Pancreas (tissue), 10 donors: ENCODE data around the gene GET4. TPM values are rescaled to one million over a fixed set of nuclear protein-coding genes. Genes with fewer than 3 reads are reported as not detected.

ENCODE experiments used
- ATAC-seq, 4 donors: fragments of 200-7000 bp; cut with Tn5 transposase; one replicate each; pipeline versions ENCODE4 v1.8.0 to v1.9.1; 2020; ENCODE audit warnings: mild to moderate bottlenecking in 4 of 4, moderate library complexity in 4 of 4
- DNase-seq, 6 donors: peaks; one replicate each; pipeline ENCODE4 v3.0.0-alpha.2; 2020
- FAIRE-seq: peaks from 2 replicates; lab custom pipeline; 2012; peaks lifted over from hg19 to GRCh38; lab: Jason Lieb, UNC
- H3K27ac ChIP-seq, 4 donors: fragments of 200-600 bp; sonication (generic); 1 replicate in 3 of 4; 2 replicates in 1 of 4; pipeline versions ENCODE4 v1.5.0 to v1.8.0; 2020
- H3K27me3 ChIP-seq, 4 donors: fragments of 200-600 bp; one replicate each; pipeline ENCODE4 v1.8.0; 2021
- H3K36me3 ChIP-seq, 3 donors: fragments of 200-600 bp; sonication (generic) in 1 of 3; one replicate each; pipeline versions ENCODE4 v1.5.0 to v1.8.0; 2020 to 2021
- H3K4me1 ChIP-seq, 3 donors: fragments of 200-600 bp; one replicate each; pipeline ENCODE4 v1.8.0; 2021
- H3K4me3 ChIP-seq, 4 donors: fragments of 200-600 bp; sonication (generic) in 2 of 4; one replicate each; pipeline versions ENCODE4 v1.5.0 to v1.8.0; 2020 to 2021
- H3K9me3 ChIP-seq, 4 donors: fragments of 200-600 bp; one replicate each; pipeline ENCODE4 v1.8.0; 2021
- WGBS, 2 donors: extraction: QIAGEN DNeasy Blood & Tissue Kit; methylation state at CpG; one replicate each; pipeline ENCODE4 v1.1.7; 2013; 5-methylcytosine and 5-hydroxymethylcytosine counted together
- intact Hi-C, 3 donors: fragments of 100-400 bp; cut with DNase I; formaldehyde crosslinking; loops; one replicate each; pipeline versions ENCODE4 v1.11.1 to v1.14.2; 2022
- polyA plus RNA-seq, 2 donors: library from polyadenylated mRNA; stranded (reverse); fragments of 200-250 nt; gene quantifications; one replicate each; pipeline ENCODE4 v1.2.3, GENCODE V29; 2013
- total RNA-seq, 6 donors: library from RNA; stranded (reverse); fragmentation: NEBNext Ultra II Directional in 4 of 6; extraction: Animal tissue kit (Norgen Biotek cat#: 25700) in 4 of 6; gene quantifications; one replicate each; pipeline versions ENCODE4 v1.2.1 to v1.2.4, GENCODE V29; 2021 to 2023
- TF ChIP-seq, protein P1 (sequence below), 4 donors: fragments of 200-600 bp; sonication (generic) in 3 of 4; IDR thresholded peaks; one replicate each; pipeline versions ENCODE4 v1.5.0 to v1.8.0; 2021; ENCODE audit warnings: antibody characterized with exemption in 4 of 4
- donor health status: healthy with polysubstance abuse.
- donor health status: DM: no; HTN: no; CAD: no; lungs with moderate emphysema.
- donor health status: DM: no; HTN: no; CAD: no.
- donor health status: control.
- donor health status: control.
- donor health status: Bipolar disorder and iron deficiency.
- donor health status: DM: yes; HTN: yes; CAD: no.
- donor health status: DM: no; HTN: no; CAD: no.
- donor health status: DM: no; HTN: no; CAD: no.
- donor health status: DM: yes; HTN: yes; CAD: no.

Gene GET4
- total and polyA plus RNA-seq, 8 donors: 13.1 to 94.5 (median 21.4) TPM

DNA sequence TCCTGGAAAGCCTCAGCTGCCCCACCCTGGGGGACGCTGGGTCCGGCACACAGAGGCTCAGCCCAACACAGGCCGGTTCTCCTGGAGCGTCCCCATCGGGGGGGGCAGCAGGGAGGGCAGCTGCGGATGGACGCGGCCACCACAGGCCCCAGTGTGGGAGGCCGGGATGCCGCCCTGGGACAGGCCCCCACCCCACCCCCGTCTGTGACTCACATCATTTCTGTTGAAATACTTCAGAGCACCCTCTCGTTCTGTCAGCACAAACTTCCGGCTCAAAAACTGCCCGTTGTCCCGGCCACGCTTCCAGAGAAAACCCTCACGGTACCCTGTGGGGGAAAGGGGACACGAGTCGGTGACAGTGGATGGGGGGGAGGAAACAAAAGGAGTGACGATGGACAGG lies 28.5 kb downstream of the GET4 start:
- FAIRE-seq: no peak
- intact Hi-C loops: loop anchor here in 1 of 3 donors (10.0 kb wide), 2 partner anchors 50 to 150 kb away; partner anchors contain the start of gene ADAP1

DNA sequence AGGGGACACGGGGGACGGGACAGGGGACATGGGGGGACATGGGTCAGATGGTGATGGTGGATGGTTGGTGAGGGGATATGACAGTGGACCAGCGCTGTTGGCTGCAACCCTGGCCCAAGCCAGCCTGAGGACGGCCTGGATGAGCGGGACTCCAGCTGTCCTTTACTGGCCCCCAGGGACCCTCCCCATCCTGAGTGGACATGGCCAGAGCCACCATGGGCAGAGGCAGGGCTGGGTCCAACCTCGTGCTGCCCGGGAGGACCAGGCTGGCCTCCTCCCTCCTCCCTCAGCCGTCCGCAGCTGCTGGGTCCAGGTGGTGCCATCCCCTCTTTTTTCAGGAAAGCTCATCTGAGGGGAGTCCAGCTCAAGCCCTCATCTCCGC lies 30.4 kb downstream of the GET4 start:
- H3K27me3 ChIP-seq: no peaks in the 10 kb centered on the region
- H3K9me3 ChIP-seq: no peaks in the 10 kb centered on the region
- TF ChIP-seq, protein P1, sequence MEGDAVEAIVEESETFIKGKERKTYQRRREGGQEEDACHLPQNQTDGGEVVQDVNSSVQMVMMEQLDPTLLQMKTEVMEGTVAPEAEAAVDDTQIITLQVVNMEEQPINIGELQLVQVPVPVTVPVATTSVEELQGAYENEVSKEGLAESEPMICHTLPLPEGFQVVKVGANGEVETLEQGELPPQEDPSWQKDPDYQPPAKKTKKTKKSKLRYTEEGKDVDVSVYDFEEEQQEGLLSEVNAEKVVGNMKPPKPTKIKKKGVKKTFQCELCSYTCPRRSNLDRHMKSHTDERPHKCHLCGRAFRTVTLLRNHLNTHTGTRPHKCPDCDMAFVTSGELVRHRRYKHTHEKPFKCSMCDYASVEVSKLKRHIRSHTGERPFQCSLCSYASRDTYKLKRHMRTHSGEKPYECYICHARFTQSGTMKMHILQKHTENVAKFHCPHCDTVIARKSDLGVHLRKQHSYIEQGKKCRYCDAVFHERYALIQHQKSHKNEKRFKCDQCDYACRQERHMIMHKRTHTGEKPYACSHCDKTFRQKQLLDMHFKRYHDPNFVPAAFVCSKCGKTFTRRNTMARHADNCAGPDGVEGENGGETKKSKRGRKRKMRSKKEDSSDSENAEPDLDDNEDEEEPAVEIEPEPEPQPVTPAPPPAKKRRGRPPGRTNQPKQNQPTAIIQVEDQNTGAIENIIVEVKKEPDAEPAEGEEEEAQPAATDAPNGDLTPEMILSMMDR (IDR thresholded peaks at IDR 0.05): no peak
- no peaks in the 10 kb centered on the region for H3K36me3 ChIP-seq
- intact Hi-C loops: loop anchor here in 1 of 3 donors (10.0 kb wide), 2 partner anchors 48 to 148 kb away; partner anchors contain the start of gene ADAP1
- peak in 2 of 6 donors; percentile 31 to 71 for DNase-seq
- ATAC-seq: no peak
- FAIRE-seq: no peak
- H3K4me3 ChIP-seq: no peak overlapping the region
- H3K4me1 ChIP-seq: no peaks in the 10 kb centered on the region
- no peak overlapping the region for H3K27ac ChIP-seq
- 87 to 89% methylated on average over 8 to 10 of the region's 10 CpGs for WGBS, 2 donors

More for the DNA sequence above, 28.5 kb downstream of the GET4 start:
- Histone ChIP-seq H3K27me3 (no peaks in the 10 kb centered on the region), H3K27ac (no peak overlapping the region), H3K4me1 (peaks cover 0 to 4% (median 0%) of the 10 kb centered on the region in 3 donors), H3K4me3 (no peak overlapping the region), H3K36me3 (no peaks in the 10 kb centered on the region), H3K9me3 (no peaks in the 10 kb centered on the region)
- no peak for ATAC-seq
- DNase-seq: peak in 2 of 6 donors; percentile 33 to 58
- WGBS, 2 donors: 75 to 82% methylated on average over 20 of the region's 20 CpGs
- TF ChIP-seq, protein P1 (IDR thresholded peaks at IDR 0.05): no peak

DNA sequence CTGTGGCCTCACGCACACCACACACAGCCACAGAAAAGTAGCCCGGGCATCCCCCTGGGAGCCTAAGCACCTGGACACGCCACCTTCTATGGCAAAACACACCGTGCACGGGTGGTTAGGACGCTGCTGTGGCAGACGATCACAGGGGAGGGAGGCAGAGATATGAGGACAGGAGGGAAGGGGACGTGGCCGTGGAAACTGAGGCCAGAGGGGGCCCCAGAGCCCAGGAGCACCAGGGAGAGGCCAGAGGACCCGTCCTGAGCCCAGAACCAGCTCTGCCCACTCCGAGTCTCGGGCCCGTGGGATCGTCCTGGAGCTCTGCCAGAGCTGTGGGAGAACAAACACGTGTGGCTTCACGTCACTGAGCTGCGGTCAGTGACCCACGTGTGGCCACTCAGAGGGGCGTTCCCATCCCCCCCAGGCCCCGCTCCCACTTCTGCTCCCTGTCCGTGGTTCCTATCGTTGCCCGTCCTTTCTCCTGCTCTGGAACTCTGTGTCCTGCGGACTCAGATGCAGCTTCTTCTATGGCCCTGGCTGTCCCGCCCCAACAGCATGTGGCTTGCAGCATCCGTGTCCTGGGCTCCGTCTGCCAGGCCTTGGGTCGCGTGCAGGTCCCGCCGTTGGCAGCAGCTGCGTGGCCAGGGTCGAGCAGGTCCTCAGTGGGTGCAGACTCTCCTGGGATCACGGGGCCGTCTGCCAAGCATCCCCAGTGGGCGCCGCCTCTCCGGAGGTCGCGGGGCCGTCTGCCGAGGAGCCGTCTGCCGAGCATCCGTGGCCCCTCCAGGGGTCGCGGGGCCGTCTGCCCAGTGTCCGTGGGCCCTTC lies 31.0 kb downstream of the GET4 start:
- FAIRE-seq (no peak), ATAC-seq (no peak), DNase-seq (peak in 2 of 6 donors; percentile 51 to 79)
- Histone ChIP-seq H3K9me3 (no peaks in the 10 kb centered on the region), H3K4me3 (no peak overlapping the region), H3K4me1 (no peaks in the 10 kb centered on the region), H3K27me3 (no peaks in the 10 kb centered on the region), H3K27ac (no peak overlapping the region), H3K36me3 (no peaks in the 10 kb centered on the region)
- intact Hi-C loops: loop anchor here in 1 of 3 donors (10.0 kb wide), 2 partner anchors 47 to 147 kb away; partner anchors contain the start of gene ADAP1
- TF ChIP-seq, protein P1 (IDR thresholded peaks at IDR 0.05): no peak
- 75 to 78% methylated on average over 41 to 49 of the region's 49 CpGs for WGBS, 2 donors

DNA sequence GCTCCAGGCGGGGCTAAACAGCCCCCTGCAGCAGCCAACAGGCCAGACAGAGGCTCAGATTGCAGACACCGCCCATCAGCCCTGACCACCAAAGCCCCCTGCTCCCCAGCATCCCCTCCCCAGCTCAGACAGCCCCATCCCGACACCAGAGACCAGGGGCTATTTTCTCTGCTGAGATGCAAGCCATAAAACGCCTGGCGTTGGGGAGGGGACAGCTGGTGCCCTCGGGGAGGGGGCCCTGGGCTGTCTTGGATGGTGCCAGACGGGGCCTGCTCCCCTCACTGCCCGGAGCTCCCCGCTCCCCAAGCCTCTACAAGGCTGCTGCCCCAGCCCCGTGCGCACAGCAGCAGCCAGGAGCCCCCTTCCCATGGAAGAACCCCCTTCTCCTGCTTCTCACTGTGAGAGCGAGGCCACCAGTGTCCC lies 31.8 kb downstream of the GET4 start:
- no peak for ATAC-seq
- Histone ChIP-seq H3K4me3 (no peak overlapping the region), H3K27me3 (no peaks in the 10 kb centered on the region), H3K4me1 (no peaks in the 10 kb centered on the region), H3K9me3 (no peaks in the 10 kb centered on the region), H3K27ac (no peak overlapping the region), H3K36me3 (no peaks in the 10 kb centered on the region)
- FAIRE-seq: no peak
- peak in 1 of 6 donors; percentile 65 for DNase-seq
- 84 to 85% methylated on average over 12 of the region's 12 CpGs for WGBS, 2 donors
- intact Hi-C loops: loop anchor here in 1 of 3 donors (10.0 kb wide), 2 partner anchors 47 to 147 kb away; partner anchors contain the start of gene ADAP1
- TF ChIP-seq, protein P1 (IDR thresholded peaks at IDR 0.05): no peak
